Panc1 (cell line): ENCODE measurements around the gene EHD3.

ENCODE experiments used
- CTCF ChIP-seq: fragments of 450-650 bp; IDR thresholded peaks from 2 replicates; pipeline ENCODE4 v1.5.1; 2017; ENCODE audit warnings: mild to moderate bottlenecking
- POLR2AphosphoS5 ChIP-seq: IDR thresholded peaks from 2 replicates; pipeline ENCODE4 v1.6.1; 2012; ENCODE audit warnings: mild to moderate bottlenecking, low read depth, low read length, moderate library complexity
- REST ChIP-seq, 2 experiments: IDR thresholded peaks; 2 replicates each; pipeline ENCODE4 v1.6.1; 2011 to 2012; ENCODE audit warnings: low read depth in 2 of 2, control low read depth in 1 of 2, low read length in 1 of 2, mild to moderate bottlenecking in 1 of 2, moderate library complexity in 1 of 2; ENCODE audit not compliant: insufficient read depth in 1 of 2

DNA sequence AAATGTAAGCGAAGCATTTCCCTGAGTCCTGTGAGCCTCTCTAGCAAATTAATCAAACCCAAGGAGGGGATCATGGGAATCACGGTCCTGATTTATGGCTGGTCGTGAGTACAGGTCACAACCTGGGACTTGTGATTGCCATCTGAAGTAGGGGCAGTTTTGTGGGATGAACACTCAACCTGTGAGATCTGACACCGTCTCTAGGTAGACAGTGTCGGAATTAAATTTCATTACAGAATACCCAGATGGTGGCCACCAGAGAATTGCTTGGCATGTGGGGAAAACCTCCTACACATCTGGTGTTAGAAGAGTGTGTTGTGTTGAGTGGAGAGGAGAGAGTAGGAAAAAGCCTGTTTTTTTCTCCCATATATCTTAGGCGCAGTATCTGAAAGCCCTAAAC is 29.2 kb upstream of the EHD3 start:
- TF ChIP-seq CTCF (no peak), POLR2AphosphoS5 (no peak), REST (IDR thresholded peaks at IDR 0.05; ENCODE audit: insufficient read depth in 1 of 2, low read depth in 2 of 2, low read length in 1 of 2) (no peak)
